Measurements from ENCODE around the gene FMR1NB.

DNA sequence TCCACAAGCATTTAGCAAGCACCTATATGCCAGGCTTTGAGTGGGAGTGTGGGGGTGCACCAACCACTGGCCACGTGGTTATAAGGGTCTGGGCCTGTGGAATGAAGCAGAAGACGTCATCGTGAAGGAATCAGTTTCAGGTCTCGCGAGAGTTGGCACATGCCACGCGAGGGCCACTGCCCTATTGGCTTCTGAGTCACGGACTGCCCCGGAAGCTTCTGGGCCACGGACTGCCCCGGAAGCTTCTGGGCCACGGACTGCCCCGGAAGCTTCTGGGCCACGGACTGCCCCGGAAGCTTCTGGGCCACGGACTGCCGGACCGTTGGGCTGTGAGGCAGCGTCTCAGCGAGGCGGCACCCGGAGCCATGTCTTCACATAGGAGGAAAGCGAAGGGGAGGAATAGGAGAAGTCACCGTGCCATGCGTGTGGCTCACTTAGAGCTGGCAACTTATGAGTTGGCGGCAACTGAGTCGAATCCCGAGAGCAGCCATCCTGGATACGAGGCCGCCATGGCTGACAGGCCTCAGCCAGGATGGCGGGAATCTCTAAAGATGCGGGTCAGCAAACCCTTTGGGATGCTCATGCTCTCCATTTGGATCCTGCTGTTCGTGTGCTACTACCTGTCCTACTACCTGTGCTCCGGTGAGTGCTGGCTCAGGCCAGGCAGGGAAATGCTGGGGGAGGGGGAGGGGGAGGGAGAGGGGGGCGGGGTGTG, at the start of gene FMR1NB:
- TF ChIP-seq, protein P1, sequence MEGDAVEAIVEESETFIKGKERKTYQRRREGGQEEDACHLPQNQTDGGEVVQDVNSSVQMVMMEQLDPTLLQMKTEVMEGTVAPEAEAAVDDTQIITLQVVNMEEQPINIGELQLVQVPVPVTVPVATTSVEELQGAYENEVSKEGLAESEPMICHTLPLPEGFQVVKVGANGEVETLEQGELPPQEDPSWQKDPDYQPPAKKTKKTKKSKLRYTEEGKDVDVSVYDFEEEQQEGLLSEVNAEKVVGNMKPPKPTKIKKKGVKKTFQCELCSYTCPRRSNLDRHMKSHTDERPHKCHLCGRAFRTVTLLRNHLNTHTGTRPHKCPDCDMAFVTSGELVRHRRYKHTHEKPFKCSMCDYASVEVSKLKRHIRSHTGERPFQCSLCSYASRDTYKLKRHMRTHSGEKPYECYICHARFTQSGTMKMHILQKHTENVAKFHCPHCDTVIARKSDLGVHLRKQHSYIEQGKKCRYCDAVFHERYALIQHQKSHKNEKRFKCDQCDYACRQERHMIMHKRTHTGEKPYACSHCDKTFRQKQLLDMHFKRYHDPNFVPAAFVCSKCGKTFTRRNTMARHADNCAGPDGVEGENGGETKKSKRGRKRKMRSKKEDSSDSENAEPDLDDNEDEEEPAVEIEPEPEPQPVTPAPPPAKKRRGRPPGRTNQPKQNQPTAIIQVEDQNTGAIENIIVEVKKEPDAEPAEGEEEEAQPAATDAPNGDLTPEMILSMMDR (IDR thresholded peaks at IDR 0.05; ENCODE audit: control extremely low read depth in 1 of 3, insufficient read depth in 1 of 3, low read depth in 1 of 3, low read length in 3 of 3): no peak
- TF ChIP-seq POLR2A (IDR thresholded peaks at IDR 0.05; ENCODE audit: control extremely low read depth in 1 of 2, low read depth in 2 of 2, low read length in 2 of 2) (no peak), EZH2 (IDR thresholded peaks at IDR 0.05; ENCODE audit: low read depth, low read length, severe bottlenecking) (no peak), TAF1 (IDR thresholded peaks at IDR 0.05; ENCODE audit: low read depth, low read length) (no peak)
- TF ChIP-seq, protein P2, sequence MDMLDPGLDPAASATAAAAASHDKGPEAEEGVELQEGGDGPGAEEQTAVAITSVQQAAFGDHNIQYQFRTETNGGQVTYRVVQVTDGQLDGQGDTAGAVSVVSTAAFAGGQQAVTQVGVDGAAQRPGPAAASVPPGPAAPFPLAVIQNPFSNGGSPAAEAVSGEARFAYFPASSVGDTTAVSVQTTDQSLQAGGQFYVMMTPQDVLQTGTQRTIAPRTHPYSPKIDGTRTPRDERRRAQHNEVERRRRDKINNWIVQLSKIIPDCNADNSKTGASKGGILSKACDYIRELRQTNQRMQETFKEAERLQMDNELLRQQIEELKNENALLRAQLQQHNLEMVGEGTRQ (IDR thresholded peaks at IDR 0.05; ENCODE audit: low read length): no peak
